Nephron (organoid): ENCODE results near the gene FLACC1.
A peak's percentile ranks its signal among the peaks of the same experiment; 100 is the strongest.
"Not testable (repeated sequence)": the region's sequence is repeated elsewhere in the genome, so short reads cannot be mapped to it uniquely, and the experiment has no call there.

Experiments
- H3K27ac Mint-ChIP-seq, 3 experiments: 2 replicates each; pipeline ENCODE4 v1.8.0; 2020; ENCODE audit warnings: mixed read lengths in 3 of 3, mild to moderate bottlenecking in 2 of 3, moderate library complexity in 1 of 3
- H3K27me3 Mint-ChIP-seq: 2 replicates; pipeline ENCODE4 v1.8.0; 2021; ENCODE audit warnings: low read depth, mild to moderate bottlenecking, moderate library complexity, mixed read lengths
- H3K36me3 Mint-ChIP-seq: 2 replicates; pipeline ENCODE4 v1.8.0; 2020; ENCODE audit warnings: low read depth, mixed read lengths
- H3K4me1 Mint-ChIP-seq: 2 replicates; pipeline ENCODE4 v1.8.0; 2020; ENCODE audit warnings: mixed read lengths
- H3K4me3 Mint-ChIP-seq, 3 experiments: 2 replicates each; pipeline ENCODE4 v1.8.0; 2020; ENCODE audit warnings: mild to moderate bottlenecking in 3 of 3, mixed read lengths in 3 of 3, moderate library complexity in 2 of 3
- H3K9me3 Mint-ChIP-seq: 2 replicates; pipeline ENCODE4 v1.8.0; 2020; ENCODE audit warnings: mixed read lengths
- TF ChIP-seq, protein P1 (sequence below), 3 experiments: fragments of 200-600 bp; sonication (generic); IDR thresholded peaks; one replicate each; pipeline ENCODE4 v1.5.0; 2021; ENCODE audit warnings: antibody characterized with exemption in 3 of 3; ENCODE audit not compliant: unreplicated experiment in 3 of 3

FLACC1 gene

DNA sequence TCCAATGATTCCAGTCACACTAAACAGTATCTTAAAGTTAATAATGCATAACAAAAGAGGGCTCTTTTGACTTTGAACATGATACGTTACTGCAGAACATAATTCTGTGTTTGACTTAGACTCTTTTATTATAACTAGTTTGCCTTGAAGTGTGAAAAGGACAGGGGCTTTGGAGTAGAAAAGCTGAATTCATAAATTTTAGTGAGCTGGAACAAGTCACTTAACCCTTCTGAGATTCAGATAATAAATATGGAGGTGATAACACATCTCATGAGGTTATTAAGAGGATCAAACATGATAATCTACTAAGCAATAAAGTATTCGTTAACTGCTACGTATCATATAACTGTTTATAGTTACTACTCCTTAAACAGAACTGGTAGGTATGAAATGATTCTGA lies 44.7 kb upstream of the FLACC1 start:
- Mint-ChIP-seq H3K27me3 (no peaks in the 10 kb centered on the region), H3K4me3 (no peak overlapping the region)

GRCh38 chr2:201396595-201396994 lies 39.5 kb upstream of the FLACC1 start:
- Mint-ChIP-seq H3K9me3 (no peaks in the 10 kb centered on the region), H3K27me3 (no peaks in the 10 kb centered on the region), H3K4me3 (no peak overlapping the region), H3K36me3 (peaks cover 55% of the 10 kb centered on the region), H3K4me1 (peaks cover 1% of the 10 kb centered on the region), H3K27ac (no peak overlapping the region)
- TF ChIP-seq, protein P1, sequence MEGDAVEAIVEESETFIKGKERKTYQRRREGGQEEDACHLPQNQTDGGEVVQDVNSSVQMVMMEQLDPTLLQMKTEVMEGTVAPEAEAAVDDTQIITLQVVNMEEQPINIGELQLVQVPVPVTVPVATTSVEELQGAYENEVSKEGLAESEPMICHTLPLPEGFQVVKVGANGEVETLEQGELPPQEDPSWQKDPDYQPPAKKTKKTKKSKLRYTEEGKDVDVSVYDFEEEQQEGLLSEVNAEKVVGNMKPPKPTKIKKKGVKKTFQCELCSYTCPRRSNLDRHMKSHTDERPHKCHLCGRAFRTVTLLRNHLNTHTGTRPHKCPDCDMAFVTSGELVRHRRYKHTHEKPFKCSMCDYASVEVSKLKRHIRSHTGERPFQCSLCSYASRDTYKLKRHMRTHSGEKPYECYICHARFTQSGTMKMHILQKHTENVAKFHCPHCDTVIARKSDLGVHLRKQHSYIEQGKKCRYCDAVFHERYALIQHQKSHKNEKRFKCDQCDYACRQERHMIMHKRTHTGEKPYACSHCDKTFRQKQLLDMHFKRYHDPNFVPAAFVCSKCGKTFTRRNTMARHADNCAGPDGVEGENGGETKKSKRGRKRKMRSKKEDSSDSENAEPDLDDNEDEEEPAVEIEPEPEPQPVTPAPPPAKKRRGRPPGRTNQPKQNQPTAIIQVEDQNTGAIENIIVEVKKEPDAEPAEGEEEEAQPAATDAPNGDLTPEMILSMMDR (IDR thresholded peaks at IDR 0.05; ENCODE audit: unreplicated experiment in 3 of 3), result no peak

More for the DNA sequence above, 44.7 kb upstream of the FLACC1 start:
- peaks cover 19% of the 10 kb centered on the region for H3K36me3 Mint-ChIP-seq
- TF ChIP-seq, protein P1 (IDR thresholded peaks at IDR 0.05; ENCODE audit: unreplicated experiment in 3 of 3), result no peak
- H3K4me1 Mint-ChIP-seq, result peaks cover 35% of the 10 kb centered on the region
- H3K27ac Mint-ChIP-seq, result peak overlapping the region; percentile 28 to 81 (median 74)
- no peaks in the 10 kb centered on the region for H3K9me3 Mint-ChIP-seq

DNA sequence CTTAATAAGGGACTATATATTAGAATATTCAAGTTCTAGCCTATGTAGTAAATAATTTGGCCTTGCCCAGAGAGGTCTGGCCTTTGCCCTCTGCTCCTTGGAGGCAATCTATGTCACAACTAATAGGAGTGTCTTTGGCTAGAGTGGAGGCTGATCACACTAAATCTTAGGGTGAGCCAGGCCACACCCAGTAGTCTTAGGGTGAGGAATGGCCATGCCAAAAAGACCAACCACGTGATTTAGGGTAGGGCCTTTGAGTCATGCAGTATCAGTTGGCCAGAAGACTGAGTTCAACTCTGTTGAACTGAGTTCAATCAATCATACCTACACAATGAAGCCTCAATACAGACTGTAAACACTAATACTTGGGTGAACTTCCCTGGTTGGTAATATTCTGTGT lies 26.0 kb upstream of the FLACC1 start:
- H3K36me3 Mint-ChIP-seq, result peaks cover 69% of the 10 kb centered on the region

GRCh38 chr2:201378496-201379397 lies 21.6 kb upstream of the FLACC1 start:
- Mint-ChIP-seq H3K27me3 (no peaks in the 10 kb centered on the region), H3K27ac (no peak overlapping the region), H3K4me1 (no peaks in the 10 kb centered on the region), H3K36me3 (peaks cover 70% of the 10 kb centered on the region), H3K9me3 (peaks cover 12% of the 10 kb centered on the region), H3K4me3 (no peak overlapping the region)
- TF ChIP-seq, protein P1 (IDR thresholded peaks at IDR 0.05; ENCODE audit: unreplicated experiment in 3 of 3), result no peak

More for the DNA sequence above, 26.0 kb upstream of the FLACC1 start:
- H3K4me1 Mint-ChIP-seq, result no peaks in the 10 kb centered on the region
- H3K27ac Mint-ChIP-seq, result no peak overlapping the region
- peaks cover 4% of the 10 kb centered on the region for H3K9me3 Mint-ChIP-seq
- H3K27me3 Mint-ChIP-seq, result no peaks in the 10 kb centered on the region
- TF ChIP-seq, protein P1 (IDR thresholded peaks at IDR 0.05; ENCODE audit: unreplicated experiment in 3 of 3), result no peak
- H3K4me3 Mint-ChIP-seq, result no peak overlapping the region

GRCh38 chr2:201377218-201377617 lies 20.1 kb upstream of the FLACC1 start:
- H3K4me1 Mint-ChIP-seq, result no peaks in the 10 kb centered on the region
- TF ChIP-seq, protein P1 (IDR thresholded peaks at IDR 0.05; ENCODE audit: unreplicated experiment in 3 of 3), result no peak

GRCh38 chr2:201369775-201370174 lies 12.6 kb upstream of the FLACC1 start:
- H3K36me3 Mint-ChIP-seq, result peaks cover 91% of the 10 kb centered on the region
- H3K4me3 Mint-ChIP-seq, result no peak overlapping the region
- H3K4me1 Mint-ChIP-seq, result no peaks in the 10 kb centered on the region
- peaks cover 62% of the 10 kb centered on the region for H3K9me3 Mint-ChIP-seq
- H3K27ac Mint-ChIP-seq, result no peak overlapping the region
- TF ChIP-seq, protein P1 (IDR thresholded peaks at IDR 0.05; ENCODE audit: unreplicated experiment in 3 of 3), result no peak
- no peaks in the 10 kb centered on the region for H3K27me3 Mint-ChIP-seq

More at GRCh38 chr2:201377218-201377617, 20.1 kb upstream of the FLACC1 start:
- Mint-ChIP-seq H3K4me3 (no peak overlapping the region), H3K36me3 (peaks cover 72% of the 10 kb centered on the region), H3K9me3 (peaks cover 23% of the 10 kb centered on the region), H3K27ac (no peak overlapping the region), H3K27me3 (no peaks in the 10 kb centered on the region)

DNA sequence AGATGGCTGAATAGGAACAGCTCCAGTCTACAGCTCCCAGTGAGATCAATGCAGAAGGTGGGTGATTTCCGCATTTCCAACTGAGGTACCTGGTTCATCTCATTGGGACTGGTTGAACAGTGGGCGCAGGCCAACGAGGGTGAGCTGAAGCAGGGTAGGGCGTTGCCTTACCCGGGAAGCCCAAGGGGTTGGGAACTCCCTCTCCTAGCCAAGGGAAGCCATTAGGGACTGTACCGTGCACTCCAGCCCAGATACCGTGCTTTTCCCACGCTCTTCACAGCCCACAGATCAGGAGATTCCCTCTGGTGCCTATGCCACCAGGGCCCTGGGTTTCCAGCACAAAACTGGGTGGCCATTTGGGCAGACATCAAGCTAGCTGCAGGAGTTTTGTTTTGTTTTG lies 12.2 kb upstream of the FLACC1 start:
- not testable (repeated sequence) for H3K27ac Mint-ChIP-seq, H3K27me3 Mint-ChIP-seq, H3K4me3 Mint-ChIP-seq, H3K4me1 Mint-ChIP-seq
- Mint-ChIP-seq H3K36me3 (peaks cover 89% of the 10 kb centered on the region), H3K9me3 (peaks cover 59% of the 10 kb centered on the region)
